ENCODE data around the gene CD74.
"Not testable (repeated sequence)": the region's sequence is repeated elsewhere in the genome, so short reads cannot be mapped to it uniquely, and the experiment has no call there.

Gene CD74

GRCh38 chr5:150419630-150420270 lies 7.0 kb upstream of the CD74 start:
- TF ChIP-seq CTCF (conservative IDR thresholded peaks at IDR 0.05; ENCODE audit: low read depth, low read length): no peak
- DNase-seq (ENCODE audit: low read depth): no peak
- H3K4me3 ChIP-seq (ENCODE audit: low read length): no peak overlapping the region

GRCh38 chr5:150413902-150414790 lies 1.4 kb upstream of the CD74 start:
- DNase-seq (ENCODE audit: low read depth); H3K4me3 ChIP-seq (ENCODE audit: low read length): not testable (repeated sequence)

GRCh38 chr5:150413176-150413901 lies 629 bp upstream of the CD74 start:
- peak overlapping the region; percentile 56 for H3K4me3 ChIP-seq (ENCODE audit: low read length)
- DNase-seq (ENCODE audit: low read depth): no peak
- no peak for TF ChIP-seq CTCF (conservative IDR thresholded peaks at IDR 0.05; ENCODE audit: low read depth, low read length)

GRCh38 chr5:150411245-150411979 lies 1.3 kb downstream of the CD74 start:
- no peak overlapping the region for H3K4me3 ChIP-seq (ENCODE audit: low read length)
- DNase-seq (ENCODE audit: low read depth): no peak
- no peak for TF ChIP-seq CTCF (conservative IDR thresholded peaks at IDR 0.05; ENCODE audit: low read depth, low read length)

- TF ChIP-seq CTCF (conservative IDR thresholded peaks at IDR 0.05; ENCODE audit: low read depth, low read length): no peak
- peak; percentile 48 for DNase-seq (ENCODE audit: low read depth)
- H3K4me3 ChIP-seq (ENCODE audit: low read length): no peak overlapping the region
These were observed 2.0 kb downstream of the CD74 start for GRCh38 chr5:150410524-150411244.

- peak; percentile 64 for DNase-seq (ENCODE audit: low read depth)
- H3K4me3 ChIP-seq (ENCODE audit: low read length): peak overlapping the region; percentile 15
These were observed 2.8 kb downstream of the CD74 start for GRCh38 chr5:150409638-150410523.

More at GRCh38 chr5:150409638-150410523, 2.8 kb downstream of the CD74 start:
- TF ChIP-seq CTCF (conservative IDR thresholded peaks at IDR 0.05; ENCODE audit: low read depth, low read length): no peak
